Brain microvascular endothelial cell (primary cell): ENCODE data around the gene ISLR2.

Experiments used
- DNase-seq: peaks from one replicate; pipeline ENCODE4 v3.0.0-alpha.2; 2020
- H3K27ac ChIP-seq: fragments of 250-450 bp; sonication (Bioruptor Pico); 2 replicates; pipeline ENCODE4 v1.5.1; 2020; ENCODE audit warnings: mild to moderate bottlenecking, moderate library complexity
- H3K27me3 ChIP-seq: fragments of 250-450 bp; sonication (Bioruptor Pico); replicated peaks from 2 replicates; pipeline ENCODE4 v1.5.1; 2020; ENCODE audit warnings: mild to moderate bottlenecking
- H3K36me3 ChIP-seq: fragments of 250-450 bp; sonication (Bioruptor Pico); replicated peaks from 2 replicates; pipeline ENCODE4 v1.5.1; 2020; ENCODE audit warnings: mild to moderate bottlenecking
- H3K4me3 ChIP-seq: 2 replicates; pipeline ENCODE4 v1.5.1; 2011; ENCODE audit warnings: low read depth, mild to moderate bottlenecking, control low read depth, low read length, moderate library complexity
- in situ Hi-C: cut with HindIII; loops from 2 replicates; pipeline ENCODE4 v1.10.0; 2017; ENCODE audit warnings: low sequenced_read_pairs, low pct_ligation_motif_present
- TF ChIP-seq, protein P1 (sequence below): IDR thresholded peaks from 2 replicates; pipeline ENCODE4 v1.5.1; 2011; ENCODE audit warnings: low read depth, mild to moderate bottlenecking, moderate library complexity, low read length, control low read depth, inconsistent platforms; ENCODE audit errors: missing control alignments

Gene ISLR2

DNA sequence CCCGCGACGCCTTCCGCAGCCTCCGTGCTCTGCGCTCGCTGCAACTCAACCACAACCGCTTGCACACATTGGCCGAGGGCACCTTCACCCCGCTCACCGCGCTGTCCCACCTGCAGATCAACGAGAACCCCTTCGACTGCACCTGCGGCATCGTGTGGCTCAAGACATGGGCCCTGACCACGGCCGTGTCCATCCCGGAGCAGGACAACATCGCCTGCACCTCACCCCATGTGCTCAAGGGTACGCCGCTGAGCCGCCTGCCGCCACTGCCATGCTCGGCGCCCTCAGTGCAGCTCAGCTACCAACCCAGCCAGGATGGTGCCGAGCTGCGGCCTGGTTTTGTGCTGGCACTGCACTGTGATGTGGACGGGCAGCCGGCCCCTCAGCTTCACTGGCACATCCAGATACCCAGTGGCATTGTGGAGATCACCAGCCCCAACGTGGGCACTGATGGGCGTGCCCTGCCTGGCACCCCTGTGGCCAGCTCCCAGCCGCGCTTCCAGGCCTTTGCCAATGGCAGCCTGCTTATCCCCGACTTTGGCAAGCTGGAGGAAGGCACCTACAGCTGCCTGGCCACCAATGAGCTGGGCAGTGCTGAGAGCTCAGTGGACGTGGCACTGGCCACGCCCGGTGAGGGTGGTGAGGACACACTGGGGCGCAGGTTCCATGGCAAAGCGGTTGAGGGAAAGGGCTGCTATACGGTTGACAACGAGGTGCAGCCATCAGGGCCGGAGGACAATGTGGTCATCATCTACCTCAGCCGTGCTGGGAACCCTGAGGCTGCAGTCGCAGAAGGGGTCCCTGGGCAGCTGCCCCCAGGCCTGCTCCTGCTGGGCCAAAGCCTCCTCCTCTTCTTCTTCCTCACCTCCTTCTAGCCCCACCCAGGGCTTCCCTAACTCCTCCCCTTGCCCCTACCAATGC, 45.1 kb downstream of the ISLR2 start:
- TF ChIP-seq, protein P1, sequence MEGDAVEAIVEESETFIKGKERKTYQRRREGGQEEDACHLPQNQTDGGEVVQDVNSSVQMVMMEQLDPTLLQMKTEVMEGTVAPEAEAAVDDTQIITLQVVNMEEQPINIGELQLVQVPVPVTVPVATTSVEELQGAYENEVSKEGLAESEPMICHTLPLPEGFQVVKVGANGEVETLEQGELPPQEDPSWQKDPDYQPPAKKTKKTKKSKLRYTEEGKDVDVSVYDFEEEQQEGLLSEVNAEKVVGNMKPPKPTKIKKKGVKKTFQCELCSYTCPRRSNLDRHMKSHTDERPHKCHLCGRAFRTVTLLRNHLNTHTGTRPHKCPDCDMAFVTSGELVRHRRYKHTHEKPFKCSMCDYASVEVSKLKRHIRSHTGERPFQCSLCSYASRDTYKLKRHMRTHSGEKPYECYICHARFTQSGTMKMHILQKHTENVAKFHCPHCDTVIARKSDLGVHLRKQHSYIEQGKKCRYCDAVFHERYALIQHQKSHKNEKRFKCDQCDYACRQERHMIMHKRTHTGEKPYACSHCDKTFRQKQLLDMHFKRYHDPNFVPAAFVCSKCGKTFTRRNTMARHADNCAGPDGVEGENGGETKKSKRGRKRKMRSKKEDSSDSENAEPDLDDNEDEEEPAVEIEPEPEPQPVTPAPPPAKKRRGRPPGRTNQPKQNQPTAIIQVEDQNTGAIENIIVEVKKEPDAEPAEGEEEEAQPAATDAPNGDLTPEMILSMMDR, result no peak
- H3K27ac ChIP-seq, result no peak overlapping the region
- no peaks in the 10 kb centered on the region for H3K36me3 ChIP-seq
- no peaks in the 10 kb centered on the region for H3K27me3 ChIP-seq
- no peak overlapping the region for H3K4me3 ChIP-seq
- in situ Hi-C loops, result no loop called here
- no peak for DNase-seq

DNA sequence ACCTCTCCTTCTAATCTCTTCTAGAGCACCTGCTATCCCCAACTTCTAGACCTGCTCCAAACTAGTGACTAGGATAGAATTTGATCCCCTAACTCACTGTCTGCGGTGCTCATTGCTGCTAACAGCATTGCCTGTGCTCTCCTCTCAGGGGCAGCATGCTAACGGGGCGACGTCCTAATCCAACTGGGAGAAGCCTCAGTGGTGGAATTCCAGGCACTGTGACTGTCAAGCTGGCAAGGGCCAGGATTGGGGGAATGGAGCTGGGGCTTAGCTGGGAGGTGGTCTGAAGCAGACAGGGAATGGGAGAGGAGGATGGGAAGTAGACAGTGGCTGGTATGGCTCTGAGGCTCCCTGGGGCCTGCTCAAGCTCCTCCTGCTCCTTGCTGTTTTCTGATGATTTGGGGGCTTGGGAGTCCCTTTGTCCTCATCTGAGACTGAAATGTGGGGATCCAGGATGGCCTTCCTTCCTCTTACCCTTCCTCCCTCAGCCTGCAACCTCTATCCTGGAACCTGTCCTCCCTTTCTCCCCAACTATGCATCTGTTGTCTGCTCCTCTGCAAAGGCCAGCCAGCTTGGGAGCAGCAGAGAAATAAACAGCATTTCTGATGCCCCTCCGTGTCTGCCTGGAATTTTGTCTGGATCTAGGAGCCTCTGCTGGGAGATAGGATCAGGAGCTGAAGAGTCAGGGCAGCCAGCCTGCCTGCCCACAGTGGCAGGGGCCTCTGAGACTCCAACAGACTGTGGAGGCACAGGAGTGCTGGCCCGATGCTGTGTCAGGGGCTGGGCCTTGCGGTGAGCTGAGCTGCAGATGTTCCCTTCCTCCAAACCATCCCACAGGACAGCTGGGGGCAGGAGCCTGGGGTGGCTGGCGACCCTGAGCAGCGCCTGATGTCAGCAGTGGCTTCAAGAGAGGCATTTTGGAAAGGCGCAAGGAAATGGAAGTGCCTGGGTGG, 46.2 kb downstream of the ISLR2 start:
- Histone ChIP-seq H3K4me3 (no peak overlapping the region), H3K27ac (no peak overlapping the region), H3K36me3 (no peaks in the 10 kb centered on the region), H3K27me3 (no peaks in the 10 kb centered on the region)
- TF ChIP-seq, protein P1, result no peak
- in situ Hi-C loops, result no loop called here
- no peak for DNase-seq

DNA sequence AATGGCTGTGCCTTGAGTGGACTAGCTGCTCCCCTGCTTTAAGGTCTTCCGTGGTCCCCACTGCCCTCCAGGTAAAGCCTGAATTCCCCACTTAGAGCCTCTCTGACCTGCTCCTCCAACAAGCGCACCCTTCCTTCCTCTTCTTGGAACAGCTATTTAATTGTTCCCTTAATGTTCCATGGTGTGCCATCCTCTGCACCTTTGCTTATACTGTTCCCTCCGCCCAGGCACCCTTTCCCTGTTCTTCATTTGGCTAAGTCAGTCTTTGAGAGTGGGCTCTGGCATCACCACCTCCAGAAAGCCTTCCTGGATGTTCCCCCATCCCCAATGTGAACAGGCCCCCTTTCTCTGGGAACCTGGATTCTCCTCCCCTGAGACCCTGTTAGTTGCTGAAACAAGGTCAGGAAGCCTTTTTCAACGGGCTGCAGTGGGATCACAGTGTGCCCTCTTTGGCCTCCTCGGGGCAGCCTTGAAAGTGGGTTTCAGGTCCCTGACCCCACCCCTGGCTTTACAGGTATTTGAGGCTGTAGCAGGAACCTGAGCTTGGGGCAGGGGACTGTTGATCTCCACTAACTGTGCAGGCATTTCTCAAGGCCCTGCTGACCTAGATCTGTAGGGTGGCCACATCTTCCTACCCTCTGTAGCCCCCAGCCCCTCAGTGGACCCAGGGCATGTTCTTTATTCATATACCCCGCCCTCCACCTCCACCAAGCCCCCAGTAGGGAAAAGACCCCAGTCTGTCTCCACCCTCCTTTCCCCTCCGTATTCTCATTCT, 48.1 kb downstream of the ISLR2 start:
- Histone ChIP-seq H3K36me3 (no peaks in the 10 kb centered on the region), H3K4me3 (no peak overlapping the region), H3K27ac (no peak overlapping the region), H3K27me3 (no peaks in the 10 kb centered on the region)
- in situ Hi-C loops, result no loop called here
- no peak for DNase-seq
- TF ChIP-seq, protein P1, result no peak

DNA sequence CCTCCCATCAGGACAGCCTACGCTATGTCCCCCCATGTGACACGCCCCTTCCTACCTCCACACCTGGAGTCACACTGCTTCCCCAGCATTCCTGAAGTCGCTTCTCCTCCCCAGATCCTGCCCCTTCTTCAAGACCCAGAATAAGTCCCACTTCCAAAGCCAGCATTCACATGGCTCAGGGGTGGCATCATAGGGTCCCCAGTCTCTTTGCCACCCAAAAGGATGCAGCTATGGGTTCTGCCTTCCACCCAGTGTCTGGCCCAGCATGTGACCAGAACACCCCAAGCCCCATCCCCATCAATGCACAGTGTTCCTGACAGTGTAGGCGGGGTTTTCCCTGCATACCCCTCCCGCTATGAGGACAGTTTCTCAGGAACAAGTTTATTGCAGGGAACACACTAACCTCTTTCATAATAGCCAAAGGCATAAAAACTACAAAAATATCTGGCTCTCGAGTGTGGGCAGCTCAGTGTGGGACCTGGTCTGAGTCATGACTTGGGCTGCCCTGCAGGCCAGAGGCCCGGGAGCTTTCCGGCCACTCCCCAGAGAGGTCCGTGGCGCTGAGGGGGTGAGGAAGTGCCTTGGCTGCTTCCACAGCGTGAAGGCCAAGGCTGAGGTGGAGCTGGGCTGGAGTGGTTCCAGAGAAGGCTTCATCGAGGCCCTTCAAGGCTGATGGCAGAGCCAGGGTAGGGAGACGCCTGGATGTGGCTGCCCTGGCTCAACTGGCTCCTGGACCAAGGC, 48.9 kb downstream of the ISLR2 start:
- Histone ChIP-seq H3K27ac (peak overlapping the region; percentile 66), H3K27me3 (no peaks in the 10 kb centered on the region), H3K4me3 (no peak overlapping the region), H3K36me3 (no peaks in the 10 kb centered on the region)
- TF ChIP-seq, protein P1, result no peak
- DNase-seq, result peak; percentile 78
- in situ Hi-C loops, result no loop called here
